ENCODE results near the gene RFX1. TPM values are rescaled to one million over a fixed set of nuclear protein-coding genes. Genes with fewer than 3 reads are reported as not detected.

Gene RFX1
- total and polyA plus RNA-seq, 8 donors = 9.1 to 17.4 (median 13.5) TPM

DNA sequence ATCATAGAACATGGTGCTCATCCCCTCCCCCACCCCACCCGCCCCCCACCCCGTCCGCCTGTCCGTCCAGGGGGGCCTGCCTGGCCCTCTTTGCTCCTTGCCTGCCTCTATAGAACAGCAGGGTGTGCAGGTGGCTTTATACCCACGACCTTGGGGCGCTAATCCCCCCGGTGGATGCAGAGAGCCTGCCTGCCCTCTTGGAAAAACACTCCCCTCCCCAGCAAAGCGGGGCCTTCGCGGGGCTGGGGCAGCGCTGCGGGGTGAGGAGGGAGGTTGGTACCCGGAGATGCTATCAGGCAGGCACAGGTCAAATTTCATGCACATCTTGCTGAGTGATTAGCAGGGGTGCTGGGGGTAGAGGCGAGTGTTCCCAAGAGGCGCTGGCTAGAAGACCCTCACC lies 21.9 kb downstream of the RFX1 start:
- Histone ChIP-seq H3K4me1 (peaks cover 25 to 49% of the 10 kb centered on the region in 2 donors), H3K9me3 (no peaks in the 10 kb centered on the region), H3K4me3 (no peak overlapping the region), H3K27me3 (peaks cover 0 to 1% of the 10 kb centered on the region in 2 donors), H3K27ac (no peak overlapping the region), H3K36me3 (peaks cover 0 to 25% of the 10 kb centered on the region in 2 donors)
- no peak for ATAC-seq
- DNase-seq = no peak
- TF ChIP-seq, protein P1, sequence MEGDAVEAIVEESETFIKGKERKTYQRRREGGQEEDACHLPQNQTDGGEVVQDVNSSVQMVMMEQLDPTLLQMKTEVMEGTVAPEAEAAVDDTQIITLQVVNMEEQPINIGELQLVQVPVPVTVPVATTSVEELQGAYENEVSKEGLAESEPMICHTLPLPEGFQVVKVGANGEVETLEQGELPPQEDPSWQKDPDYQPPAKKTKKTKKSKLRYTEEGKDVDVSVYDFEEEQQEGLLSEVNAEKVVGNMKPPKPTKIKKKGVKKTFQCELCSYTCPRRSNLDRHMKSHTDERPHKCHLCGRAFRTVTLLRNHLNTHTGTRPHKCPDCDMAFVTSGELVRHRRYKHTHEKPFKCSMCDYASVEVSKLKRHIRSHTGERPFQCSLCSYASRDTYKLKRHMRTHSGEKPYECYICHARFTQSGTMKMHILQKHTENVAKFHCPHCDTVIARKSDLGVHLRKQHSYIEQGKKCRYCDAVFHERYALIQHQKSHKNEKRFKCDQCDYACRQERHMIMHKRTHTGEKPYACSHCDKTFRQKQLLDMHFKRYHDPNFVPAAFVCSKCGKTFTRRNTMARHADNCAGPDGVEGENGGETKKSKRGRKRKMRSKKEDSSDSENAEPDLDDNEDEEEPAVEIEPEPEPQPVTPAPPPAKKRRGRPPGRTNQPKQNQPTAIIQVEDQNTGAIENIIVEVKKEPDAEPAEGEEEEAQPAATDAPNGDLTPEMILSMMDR (IDR thresholded peaks at IDR 0.05) = no peak
- intact Hi-C loops (cut with DNase I) = no loop called here

GRCh38 chr19:13983213-13983889 lies 22.8 kb downstream of the RFX1 start:
- no peaks in the 10 kb centered on the region for H3K9me3 ChIP-seq
- peaks cover 25 to 54% of the 10 kb centered on the region in 2 donors for H3K4me1 ChIP-seq
- H3K4me3 ChIP-seq = no peak overlapping the region
- peaks cover 0 to 6% of the 10 kb centered on the region in 2 donors for H3K27me3 ChIP-seq
- peaks cover 0 to 25% of the 10 kb centered on the region in 2 donors for H3K36me3 ChIP-seq
- H3K27ac ChIP-seq = no peak overlapping the region
- intact Hi-C loops (cut with DNase I) = no loop called here
- no peak for DNase-seq
- no peak for ATAC-seq
- TF ChIP-seq, protein P1 (IDR thresholded peaks at IDR 0.05) = no peak

- Histone ChIP-seq H3K4me3 (no peak overlapping the region), H3K9me3 (no peaks in the 10 kb centered on the region), H3K36me3 (peaks cover 0 to 25% of the 10 kb centered on the region in 2 donors), H3K27ac (no peak overlapping the region), H3K27me3 (peaks cover 0 to 6% of the 10 kb centered on the region in 2 donors), H3K4me1 (peaks cover 25 to 54% of the 10 kb centered on the region in 2 donors)
- TF ChIP-seq, protein P1 (IDR thresholded peaks at IDR 0.05) = no peak
- DNase-seq = no peak
- no peak for ATAC-seq
- intact Hi-C loops (cut with DNase I) = no loop called here
These were observed 23.3 kb downstream of the RFX1 start for GRCh38 chr19:13982773-13983172.

- ATAC-seq = no peak
- TF ChIP-seq, protein P1 (IDR thresholded peaks at IDR 0.05) = no peak
- no peak overlapping the region for H3K27ac ChIP-seq
- H3K4me3 ChIP-seq = no peak overlapping the region
- peaks cover 0 to 6% of the 10 kb centered on the region in 2 donors for H3K27me3 ChIP-seq
- intact Hi-C loops (cut with DNase I) = no loop called here
- DNase-seq = no peak
- H3K4me1 ChIP-seq = peaks cover 19 to 46% of the 10 kb centered on the region in 2 donors
- peaks cover 0 to 25% of the 10 kb centered on the region in 2 donors for H3K36me3 ChIP-seq
- H3K9me3 ChIP-seq = no peaks in the 10 kb centered on the region
These were observed 24.1 kb downstream of the RFX1 start for GRCh38 chr19:13981988-13982501.

DNA sequence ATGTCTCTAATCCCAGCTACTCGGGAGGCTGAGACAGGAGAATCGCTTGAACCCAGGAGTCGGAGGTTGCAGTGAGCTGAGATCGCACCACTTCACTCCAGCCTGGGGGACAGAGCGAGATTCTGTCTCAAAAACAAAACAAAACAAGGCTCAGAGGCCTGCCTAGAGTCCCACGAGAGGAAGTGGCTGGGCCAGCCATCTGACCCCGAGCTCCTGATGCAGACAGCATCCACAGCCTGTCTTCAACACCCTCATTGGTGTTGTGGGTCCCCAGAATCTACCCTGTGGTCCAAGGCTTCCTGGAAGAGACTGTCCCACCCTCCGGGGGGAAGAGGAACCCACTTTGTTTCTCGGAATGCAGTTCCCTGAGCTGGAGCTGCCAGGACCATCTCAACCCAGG lies 24.7 kb downstream of the RFX1 start:
- H3K4me1 ChIP-seq = peaks cover 13 to 41% of the 10 kb centered on the region in 2 donors
- H3K4me3 ChIP-seq = no peak overlapping the region
- no peaks in the 10 kb centered on the region for H3K9me3 ChIP-seq
- H3K36me3 ChIP-seq = peaks cover 0 to 31% of the 10 kb centered on the region in 2 donors
- DNase-seq (no peak), ATAC-seq (no peak)
- peaks cover 0 to 6% of the 10 kb centered on the region in 2 donors for H3K27me3 ChIP-seq
- intact Hi-C loops (cut with DNase I) = no loop called here
- no peak overlapping the region for H3K27ac ChIP-seq
- TF ChIP-seq, protein P1 (IDR thresholded peaks at IDR 0.05) = no peak

Measured in left lung (tissue), 10 donors.